HG02981 (cell line): ENCODE data around the gene MYO10.
"Not testable (repeated sequence)": the region's sequence is repeated elsewhere in the genome, so short reads cannot be mapped to it uniquely, and the experiment has no call there.

Source experiments
- ATAC-seq: cut with Tn5 transposase; IDR thresholded peaks from one replicate; pipeline ENCODE4 v1.9.1; 2021; ENCODE audit warnings: mild to moderate bottlenecking, moderate library complexity; ENCODE audit not compliant: unreplicated experiment

The MYO10 gene

GRCh38 chr5:16791036-16791705 is 144.9 kb downstream of the MYO10 start:
- no peak for ATAC-seq

DNA sequence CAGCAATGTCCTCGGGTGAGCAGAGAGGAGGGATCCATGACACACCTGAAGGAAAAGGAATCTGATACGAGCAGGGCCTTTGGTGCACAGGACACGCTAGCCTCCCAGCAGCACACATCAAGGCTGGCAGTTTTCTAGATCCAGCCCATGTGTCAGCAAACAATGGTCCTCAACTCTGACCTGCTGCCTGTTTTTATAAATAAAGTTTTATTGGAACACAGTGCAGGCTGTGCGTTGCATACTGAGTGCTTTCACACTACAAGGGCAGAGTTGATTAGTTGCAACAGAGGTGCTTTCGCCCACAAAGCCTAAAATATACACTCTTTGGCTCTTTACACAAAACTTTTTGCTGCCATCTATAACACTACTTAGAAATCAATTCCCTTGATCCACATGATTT is 147.1 kb downstream of the MYO10 start:
- no peak for ATAC-seq

- ATAC-seq = no peak
Measured at GRCh38 chr5:16787278-16787677, 148.8 kb downstream of the MYO10 start.

- ATAC-seq = peak; percentile 93
Measured at GRCh38 chr5:16784843-16785791, 151.0 kb downstream of the MYO10 start.

DNA sequence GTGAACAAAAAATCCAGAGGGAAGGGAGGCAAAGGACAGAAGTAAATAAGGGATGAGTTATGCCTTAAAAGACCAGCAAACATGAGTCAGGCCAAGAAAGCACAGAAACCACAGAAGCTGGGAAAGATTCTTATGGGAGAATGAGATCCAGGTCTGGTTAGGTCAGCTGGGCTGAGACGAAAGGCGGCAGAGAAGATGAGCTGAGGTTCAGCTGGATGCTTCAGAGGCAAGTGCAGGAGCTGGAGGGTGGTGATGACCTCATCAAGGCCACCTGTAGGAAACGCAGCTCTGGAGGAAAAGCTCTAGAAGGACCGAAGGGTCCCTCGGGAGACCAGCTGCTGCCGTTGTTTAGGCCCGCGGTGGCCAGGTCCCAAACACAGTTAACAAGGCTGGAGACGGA is 152.0 kb downstream of the MYO10 start:
- ATAC-seq = no peak

DNA sequence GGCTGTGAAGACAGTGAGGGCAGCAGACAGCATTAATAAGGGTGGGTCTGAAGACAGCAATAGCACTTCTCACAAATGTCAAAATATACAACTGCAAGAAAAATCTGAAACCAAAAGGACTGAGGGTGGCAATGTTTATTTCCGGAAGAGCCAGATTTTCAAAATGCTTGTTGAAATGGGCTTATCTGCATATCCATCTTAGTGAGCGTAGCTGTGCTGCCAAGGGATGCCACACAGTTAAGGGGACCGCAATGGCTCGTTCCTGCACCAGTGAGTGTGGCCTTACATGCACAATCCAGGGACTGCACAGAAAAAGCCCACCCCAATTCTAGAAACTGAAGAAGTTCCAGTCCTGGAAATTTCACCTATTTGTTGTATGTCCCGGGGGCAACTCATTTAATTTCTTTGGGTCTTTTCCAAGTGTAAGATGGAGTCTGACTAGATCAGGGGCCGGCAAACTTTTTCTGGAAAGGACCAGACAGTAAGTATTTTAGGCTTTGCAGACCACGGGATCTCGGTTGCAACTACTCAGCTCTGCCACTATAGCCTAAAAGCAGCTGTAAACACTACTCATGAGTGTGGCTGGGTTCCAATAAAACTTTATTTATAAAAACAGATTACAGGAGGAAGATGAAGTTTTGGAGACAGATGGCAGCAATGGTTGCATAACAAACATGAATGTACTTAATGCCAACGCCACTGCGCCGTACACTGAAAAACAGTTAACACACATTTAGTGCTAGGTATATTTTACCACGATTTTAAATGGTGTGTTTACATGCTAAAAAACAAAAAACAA is 154.1 kb downstream of the MYO10 start:
- ATAC-seq = no peak

- ATAC-seq = no peak
Measured at GRCh38 chr5:16780325-16780724, 155.8 kb downstream of the MYO10 start.

DNA sequence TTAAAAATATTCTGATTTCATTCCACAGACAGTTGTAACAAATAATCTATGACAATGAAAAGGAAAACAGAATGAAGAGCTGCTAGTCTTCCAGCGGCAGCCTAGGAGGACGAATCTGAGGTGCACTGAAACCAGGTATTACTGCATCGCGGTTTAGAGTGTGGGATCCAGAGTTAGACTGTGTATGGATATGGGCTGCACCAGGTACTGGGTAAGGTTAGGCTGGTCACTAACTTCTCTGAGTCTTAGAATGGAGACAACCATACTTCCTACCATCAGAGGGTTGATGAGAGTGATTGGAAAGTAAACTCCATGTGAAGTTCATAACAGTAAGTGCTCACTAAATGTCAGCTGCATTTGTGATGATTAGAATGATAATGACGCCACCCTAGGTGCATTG is 158.7 kb downstream of the MYO10 start:
- ATAC-seq = no peak

- ATAC-seq = no peak
Measured at GRCh38 chr5:16776611-16777251, 159.4 kb downstream of the MYO10 start.

- ATAC-seq = no peak
Measured at GRCh38 chr5:16774806-16775205, 161.3 kb downstream of the MYO10 start.

DNA sequence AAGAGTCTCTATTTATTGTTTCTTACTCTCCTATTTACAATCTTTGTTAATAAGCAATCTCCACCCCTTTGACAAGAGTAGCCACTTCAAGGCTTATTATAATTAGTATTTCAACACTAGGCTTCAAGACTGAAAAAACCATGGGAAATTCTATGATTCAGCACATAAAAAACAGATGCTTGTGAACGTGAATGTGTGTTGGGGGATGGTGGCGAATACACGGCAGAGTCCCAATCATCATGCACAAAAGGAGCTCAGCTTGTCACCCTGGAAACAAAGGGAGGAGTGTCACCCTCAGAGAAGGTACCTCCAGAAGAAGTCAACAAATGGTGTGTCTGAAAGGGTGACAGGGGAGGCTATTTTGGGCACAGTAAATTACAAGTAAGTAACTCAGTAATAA is 162.1 kb downstream of the MYO10 start:
- ATAC-seq = no peak

- ATAC-seq = no peak
Measured at GRCh38 chr5:16772556-16772955, 163.5 kb downstream of the MYO10 start.

- ATAC-seq = no peak
Measured at GRCh38 chr5:16768184-16768583, 167.9 kb downstream of the MYO10 start.

- ATAC-seq = no peak
Measured at GRCh38 chr5:16763211-16763610, 172.9 kb downstream of the MYO10 start.

- ATAC-seq = no peak
Measured at GRCh38 chr5:16759147-16759773, 176.8 kb downstream of the MYO10 start.

DNA sequence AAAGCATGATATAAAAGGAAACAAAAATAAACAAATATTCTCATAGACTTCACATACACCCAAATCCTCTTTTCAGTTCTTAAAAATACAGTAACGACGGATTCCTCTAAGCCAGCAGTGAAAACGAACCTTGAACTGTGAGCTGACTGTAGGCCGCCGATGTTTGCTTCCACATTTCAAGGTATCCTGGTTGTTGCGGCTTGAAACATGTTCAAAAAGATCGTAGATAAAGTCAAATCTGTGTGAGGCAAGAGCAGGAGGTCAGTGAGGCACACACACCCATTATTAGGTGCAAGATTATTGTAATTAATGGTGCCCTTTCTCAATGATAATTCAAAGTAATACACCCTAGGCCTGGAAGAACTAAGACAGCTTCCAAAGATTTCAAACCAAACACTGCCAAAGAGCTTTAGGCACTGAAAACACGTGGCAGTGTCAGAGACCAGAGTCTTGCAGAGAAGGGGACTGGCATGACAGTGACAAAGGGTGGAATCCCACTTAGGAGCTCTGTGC is 178.0 kb downstream of the MYO10 start:
- no peak for ATAC-seq

DNA sequence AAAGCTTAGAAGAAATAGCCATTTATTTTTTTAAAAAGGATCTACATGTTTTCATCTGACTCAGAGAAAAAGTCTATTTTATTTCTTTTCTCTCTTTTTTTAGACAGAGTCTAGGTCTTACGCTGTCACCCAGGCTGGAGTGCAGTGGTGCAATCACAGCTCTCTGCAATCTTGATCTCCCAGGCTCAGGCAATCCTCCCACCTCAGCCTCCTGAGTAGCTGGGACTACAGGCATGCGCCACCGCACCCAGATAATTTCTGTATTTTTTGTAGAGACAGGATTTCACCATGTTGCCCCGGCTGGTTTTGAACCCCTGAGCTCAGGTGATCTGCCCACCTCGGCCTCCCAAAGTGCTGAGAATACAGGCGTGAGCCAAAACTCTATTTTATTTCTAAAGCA is 178.5 kb downstream of the MYO10 start:
- not testable (repeated sequence) for ATAC-seq

DNA sequence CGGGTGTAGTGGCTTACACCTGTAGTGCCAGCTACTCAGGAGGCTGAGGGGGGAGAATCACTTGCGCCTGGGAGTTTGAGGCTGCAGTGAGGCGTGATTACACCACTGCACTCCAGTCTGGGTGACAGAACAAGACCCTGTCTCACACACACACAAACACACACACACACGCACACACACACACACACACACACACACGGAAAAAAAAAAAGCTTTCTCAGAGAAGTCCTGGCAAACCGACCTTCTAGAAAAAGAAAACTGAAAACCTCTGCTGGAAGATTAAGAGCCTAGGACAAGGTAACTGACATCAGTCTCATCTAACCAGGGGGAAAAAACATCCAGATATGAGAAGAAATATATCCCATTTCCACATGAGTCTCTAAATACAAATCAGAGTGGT is 178.9 kb downstream of the MYO10 start:
- no peak for ATAC-seq

- ATAC-seq = no peak
Measured at GRCh38 chr5:16756692-16757091, 179.4 kb downstream of the MYO10 start.

DNA sequence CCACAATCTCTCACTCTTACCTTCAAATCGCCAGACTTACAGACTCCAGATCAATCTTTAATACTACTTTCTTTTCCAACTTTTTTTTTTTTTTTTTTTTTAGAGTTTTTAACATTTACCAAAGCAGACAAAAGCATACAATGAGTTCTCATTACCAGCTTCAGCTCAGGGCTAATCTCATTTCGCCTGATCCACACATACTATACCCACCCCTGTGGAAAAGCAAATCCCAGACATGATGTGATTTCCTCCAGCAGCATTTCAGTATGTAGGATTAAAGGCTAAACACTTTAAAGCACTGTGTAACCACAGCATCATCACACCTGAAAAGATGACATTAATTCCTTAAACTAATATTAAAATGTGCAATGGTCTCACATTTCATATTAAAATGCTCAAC is 180.4 kb downstream of the MYO10 start:
- no peak for ATAC-seq
